WTC11 (cell line): ENCODE measurements around the gene OBSCN.

Source experiments
- ARID4B ChIP-seq: sonication (generic); formaldehyde crosslinking; IDR thresholded peaks from 2 replicates; pipeline ENCODE4 v1.8.0; 2023; ENCODE audit warnings: missing genetic modification reagents, mild to moderate bottlenecking, borderline replicate concordance
- CBFB ChIP-seq: sonication (generic); formaldehyde crosslinking; IDR thresholded peaks from 2 replicates; pipeline ENCODE4 v1.8.1; 2022; ENCODE audit warnings: mild to moderate bottlenecking, low read depth, missing genetic modification reagents
- CTCF ChIP-seq: fragments of 200-600 bp; IDR thresholded peaks from 2 replicates; pipeline ENCODE4 v1.8.0; 2022; ENCODE audit warnings: antibody characterized with exemption
- ESRRA ChIP-seq: sonication (generic); formaldehyde crosslinking; IDR thresholded peaks from 2 replicates; pipeline ENCODE4 v1.8.1; 2022; ENCODE audit warnings: mild to moderate bottlenecking, missing genetic modification reagents, borderline replicate concordance
- HMGXB4 ChIP-seq: sonication (generic); formaldehyde crosslinking; IDR thresholded peaks from 2 replicates; pipeline ENCODE4 v1.8.1; 2023; ENCODE audit warnings: mild to moderate bottlenecking, moderate library complexity, missing genetic modification reagents
- JUN ChIP-seq: sonication (generic); formaldehyde crosslinking; IDR thresholded peaks from 2 replicates; pipeline ENCODE4 v1.8.0; 2023; ENCODE audit warnings: mild to moderate bottlenecking, missing genetic modification reagents
- ZBTB43 ChIP-seq: sonication (generic); formaldehyde crosslinking; IDR thresholded peaks from 2 replicates; pipeline ENCODE4 v1.8.1; 2023; ENCODE audit warnings: mild to moderate bottlenecking, missing genetic modification reagents

GRCh38 chr1:228387321-228387720 is 179.5 kb downstream of the OBSCN start:
- TF ChIP-seq JUN (CRISPR knock-in tag) (no peak), CBFB (CRISPR knock-in tag) (no peak), ZBTB43 (no peak), CTCF (no peak), HMGXB4 (CRISPR knock-in tag) (no peak), ESRRA (no peak), ARID4B (CRISPR knock-in tag) (no peak)
